Glomerular visceral epithelial cell (primary cell): ENCODE measurements around the gene DST.

Experiments used
- DNase-seq: peaks from one replicate; pipeline ENCODE4 v3.0.0-alpha.2; 2016; ENCODE audit errors: extremely low spot score

Gene DST

GRCh38 chr6:56624046-56624727 is 18.5 kb downstream of the DST start:
- DNase-seq: peak; percentile 71

GRCh38 chr6:56620229-56620868 is 22.3 kb downstream of the DST start:
- DNase-seq: no peak

GRCh38 chr6:56618050-56618449 is 24.6 kb downstream of the DST start:
- no peak for DNase-seq

GRCh38 chr6:56616967-56617366 is 25.7 kb downstream of the DST start:
- no peak for DNase-seq

- DNase-seq: no peak
Observed at GRCh38 chr6:56613247-56613851, 29.3 kb downstream of the DST start.

GRCh38 chr6:56608332-56608731 is 34.4 kb downstream of the DST start:
- DNase-seq: no peak

GRCh38 chr6:56607111-56607752 is 35.5 kb downstream of the DST start:
- DNase-seq: no peak

- DNase-seq: no peak
Observed at GRCh38 chr6:56605435-56605834, 37.3 kb downstream of the DST start.

GRCh38 chr6:56604186-56604585 is 38.5 kb downstream of the DST start:
- no peak for DNase-seq

- DNase-seq: no peak
Observed at GRCh38 chr6:56601390-56601789, 41.3 kb downstream of the DST start.

GRCh38 chr6:56595490-56596122 is 47.1 kb downstream of the DST start:
- peak; percentile 44 for DNase-seq

GRCh38 chr6:56594699-56595098 is 48.0 kb downstream of the DST start:
- DNase-seq: no peak

GRCh38 chr6:56593801-56594318 is 48.8 kb downstream of the DST start:
- no peak for DNase-seq

GRCh38 chr6:56582236-56582635 is 60.5 kb downstream of the DST start:
- no peak for DNase-seq

- DNase-seq: no peak
Observed at GRCh38 chr6:56581296-56581925, 61.3 kb downstream of the DST start.

GRCh38 chr6:56580271-56580670 is 62.4 kb downstream of the DST start:
- DNase-seq: no peak

GRCh38 chr6:56579155-56579851 is 63.4 kb downstream of the DST start:
- no peak for DNase-seq

GRCh38 chr6:56575736-56576135 is 67.0 kb downstream of the DST start:
- no peak for DNase-seq

- no peak for DNase-seq
Observed at GRCh38 chr6:56574292-56574691, 68.4 kb downstream of the DST start.

GRCh38 chr6:56573624-56574023 is 69.1 kb downstream of the DST start:
- no peak for DNase-seq
